ENCODE measurements around the gene DCAF15.
A peak's percentile ranks its signal among the peaks of the same experiment; 100 is the strongest.

DCAF15 gene

DNA sequence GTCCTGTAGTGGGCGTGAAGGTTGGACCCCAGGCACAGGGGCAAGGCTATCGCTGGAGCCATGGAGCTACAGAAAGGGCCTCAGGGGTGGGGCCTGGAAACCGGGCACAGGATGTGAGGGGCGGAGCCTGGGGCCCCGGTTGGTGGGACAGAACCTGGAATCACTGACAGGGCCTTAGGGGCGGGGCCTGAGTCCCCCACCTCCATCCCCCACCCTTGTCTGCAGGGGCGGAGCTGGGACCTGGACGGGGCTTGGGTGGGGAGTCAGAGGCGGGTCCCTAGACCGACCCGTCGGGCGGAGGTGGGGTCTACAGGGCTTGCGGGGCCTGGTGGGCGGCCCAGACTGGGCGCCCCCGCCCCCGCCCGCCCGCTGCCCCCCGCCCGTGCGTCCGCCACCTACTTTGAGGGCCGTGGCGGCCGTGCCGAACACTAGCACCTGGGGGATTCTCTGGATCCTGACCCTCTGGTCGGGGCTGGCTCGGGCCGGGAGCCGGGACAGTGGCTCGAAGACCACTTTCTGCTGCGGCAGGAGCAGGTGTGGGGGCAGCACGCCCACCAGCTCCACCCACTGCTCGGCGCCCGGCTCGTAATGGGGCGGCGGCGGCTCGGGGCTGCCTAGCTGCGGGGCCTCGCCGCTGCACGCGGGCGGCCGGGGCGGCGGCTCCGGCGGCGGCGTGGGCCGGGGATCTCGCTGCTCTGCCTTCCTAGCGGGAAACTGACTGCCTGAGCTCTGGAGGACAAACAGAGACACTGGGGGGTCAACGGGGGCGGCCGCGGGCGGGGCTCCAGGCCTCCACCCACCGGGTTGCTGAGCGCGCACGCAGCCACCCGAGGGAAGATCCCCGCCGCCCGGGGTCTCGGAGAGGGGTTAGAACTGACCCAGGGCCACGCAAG lies 26.3 kb downstream of the DCAF15 start:
- DNase-seq: peak; percentile 61

DNA sequence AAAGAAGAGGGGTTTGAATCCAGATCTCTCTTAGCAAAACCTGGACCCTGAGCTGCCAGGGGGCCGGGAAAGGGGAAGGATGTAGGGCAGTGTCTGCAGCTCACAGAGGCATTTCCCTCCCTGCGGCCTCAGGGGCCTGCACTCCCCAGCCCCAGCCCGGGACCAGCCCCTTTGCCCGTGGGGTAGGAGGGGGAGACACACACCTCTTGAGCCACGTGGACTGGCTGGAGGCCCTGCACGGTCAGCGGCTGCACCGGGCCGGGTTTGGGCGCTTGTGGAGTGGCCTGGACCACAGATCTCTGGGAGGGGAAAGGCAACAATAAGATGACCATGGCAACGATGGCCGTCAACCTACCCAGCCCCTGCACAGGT lies 26.9 kb downstream of the DCAF15 start:
- no peak for DNase-seq

DNA sequence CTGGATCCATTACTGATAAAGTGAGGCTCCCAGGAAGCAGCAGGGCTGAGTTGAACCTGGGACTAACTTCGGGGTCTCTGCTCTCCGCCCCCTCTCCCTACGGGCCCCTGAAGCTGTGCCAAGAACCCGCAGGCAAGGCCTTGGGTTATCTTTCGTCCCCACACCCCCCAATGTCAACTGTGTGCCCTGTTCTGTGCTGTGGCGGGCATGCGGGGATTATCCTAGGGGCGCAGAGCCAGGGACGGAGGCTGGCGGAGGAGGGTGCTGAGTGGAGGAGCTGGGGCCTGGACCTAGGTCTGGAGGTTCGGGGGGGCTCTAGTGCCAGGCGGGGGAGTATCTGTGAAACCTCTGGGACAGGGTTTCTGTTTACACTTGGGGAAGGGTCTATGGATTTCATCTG lies 27.4 kb downstream of the DCAF15 start:
- no peak for DNase-seq

DNA sequence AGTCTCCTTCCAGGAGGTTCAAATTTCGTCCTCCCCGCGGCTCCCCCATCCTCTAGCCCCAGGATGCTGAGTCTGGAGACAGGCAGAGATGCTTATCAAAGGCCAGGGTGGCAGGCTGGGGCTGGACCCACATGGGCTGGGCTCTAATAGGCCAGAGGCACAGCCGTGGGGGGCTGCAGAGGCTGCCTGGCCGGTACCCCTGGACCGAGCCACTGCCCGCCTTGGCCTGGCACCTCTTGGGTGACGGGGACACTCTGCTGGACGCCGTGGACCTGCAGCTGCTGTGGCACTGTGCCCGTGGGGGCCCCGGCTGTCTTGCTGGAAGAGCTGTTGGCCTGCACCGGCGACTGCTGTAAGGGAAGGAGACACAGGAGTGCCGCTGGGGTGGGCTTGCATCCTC lies 28.0 kb downstream of the DCAF15 start:
- DNase-seq: no peak

GRCh38 chr19:13981021-13981420 lies 28.7 kb downstream of the DCAF15 start:
- no peak for DNase-seq

DNA sequence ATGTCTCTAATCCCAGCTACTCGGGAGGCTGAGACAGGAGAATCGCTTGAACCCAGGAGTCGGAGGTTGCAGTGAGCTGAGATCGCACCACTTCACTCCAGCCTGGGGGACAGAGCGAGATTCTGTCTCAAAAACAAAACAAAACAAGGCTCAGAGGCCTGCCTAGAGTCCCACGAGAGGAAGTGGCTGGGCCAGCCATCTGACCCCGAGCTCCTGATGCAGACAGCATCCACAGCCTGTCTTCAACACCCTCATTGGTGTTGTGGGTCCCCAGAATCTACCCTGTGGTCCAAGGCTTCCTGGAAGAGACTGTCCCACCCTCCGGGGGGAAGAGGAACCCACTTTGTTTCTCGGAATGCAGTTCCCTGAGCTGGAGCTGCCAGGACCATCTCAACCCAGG lies 29.2 kb downstream of the DCAF15 start:
- DNase-seq: no peak

- DNase-seq: no peak
Measured at GRCh38 chr19:13981988-13982501, 29.7 kb downstream of the DCAF15 start.

GRCh38 chr19:13982773-13983172 lies 30.5 kb downstream of the DCAF15 start:
- DNase-seq: no peak

- DNase-seq: peak; percentile 53
Measured at GRCh38 chr19:13983213-13983889, 31.0 kb downstream of the DCAF15 start.

GRCh38 chr19:13984186-13984585 lies 31.9 kb downstream of the DCAF15 start:
- DNase-seq: no peak

DNA sequence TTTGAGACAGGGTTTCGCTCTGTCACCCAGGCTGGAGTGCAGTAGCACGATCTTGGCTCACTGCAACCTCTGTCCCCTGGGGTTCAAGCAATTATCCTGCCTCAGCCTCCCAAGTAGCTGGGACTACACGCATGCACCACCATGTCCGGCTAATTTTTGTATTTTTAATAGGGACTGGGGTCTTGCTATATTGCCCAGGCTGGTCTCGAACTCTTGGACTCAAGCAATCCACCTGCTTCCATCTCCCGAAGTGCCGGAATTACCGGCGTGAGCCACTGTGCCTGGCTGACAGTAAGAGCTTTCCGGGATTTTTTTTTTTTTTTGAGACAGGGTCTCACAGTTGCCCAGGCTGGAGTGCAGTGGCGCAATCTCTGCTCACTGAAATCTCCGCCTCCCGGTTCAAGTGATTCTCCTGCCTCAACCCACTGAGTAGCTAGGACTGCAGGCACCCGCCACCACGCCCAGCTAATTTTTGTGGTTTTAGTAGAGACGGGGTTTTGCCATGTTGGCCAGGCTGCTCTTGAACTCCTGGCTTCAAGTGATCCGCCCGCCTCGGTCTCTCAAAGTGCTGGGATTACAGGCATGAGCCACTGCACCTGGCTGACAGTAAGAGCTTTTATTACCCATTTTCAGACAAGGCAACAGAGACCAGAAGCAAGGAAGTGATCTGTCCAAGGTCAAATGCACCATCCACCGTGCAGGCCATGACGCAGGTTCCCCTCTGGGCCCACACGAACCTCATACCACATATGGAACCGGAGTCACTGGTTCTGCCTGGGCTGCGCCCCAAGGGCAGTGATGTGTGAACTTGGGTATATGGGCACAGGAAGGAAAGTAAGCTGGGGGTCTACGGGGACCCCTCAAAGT lies 32.8 kb downstream of the DCAF15 start:
- peak; percentile 56 for DNase-seq

DNA sequence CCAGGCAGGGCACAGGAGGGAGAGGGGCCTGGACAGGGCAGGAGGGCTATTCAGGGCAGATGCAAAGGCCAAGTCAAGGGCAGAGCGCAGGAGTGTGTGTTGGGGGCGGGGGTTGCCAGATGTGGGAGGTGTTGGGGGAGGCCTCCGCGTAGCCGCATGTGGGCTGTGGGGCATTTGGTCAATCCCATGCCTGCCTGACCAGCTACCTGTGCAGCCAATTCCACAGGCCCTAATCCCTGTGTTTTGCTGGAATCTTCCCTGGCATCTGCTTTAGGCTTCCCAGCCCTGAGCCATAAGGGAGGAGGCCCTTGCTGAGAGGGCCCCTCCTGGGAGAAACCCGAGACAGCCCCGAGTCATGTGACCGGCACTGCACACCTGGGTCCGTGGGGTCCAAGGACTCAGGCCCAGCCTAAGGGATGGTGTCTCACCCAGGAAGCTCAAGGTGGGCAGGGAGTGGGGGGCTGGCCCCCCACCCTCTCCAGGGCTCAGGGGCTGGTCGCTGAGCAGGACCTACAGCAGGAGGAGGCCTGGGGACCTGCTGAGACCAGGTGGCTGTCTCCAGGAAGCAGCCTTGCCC lies 33.5 kb downstream of the DCAF15 start:
- DNase-seq: no peak

- peak; percentile 99 for DNase-seq
Measured at GRCh38 chr19:13986348-13986904, 34.1 kb downstream of the DCAF15 start.

- peak; percentile 37 for DNase-seq
Measured at GRCh38 chr19:13987101-13987890, 35.0 kb downstream of the DCAF15 start.

- no peak for DNase-seq
Measured at GRCh38 chr19:13989487-13989886, 37.2 kb downstream of the DCAF15 start.

GRCh38 chr19:13990085-13990484 lies 37.8 kb downstream of the DCAF15 start:
- DNase-seq: no peak

DNA sequence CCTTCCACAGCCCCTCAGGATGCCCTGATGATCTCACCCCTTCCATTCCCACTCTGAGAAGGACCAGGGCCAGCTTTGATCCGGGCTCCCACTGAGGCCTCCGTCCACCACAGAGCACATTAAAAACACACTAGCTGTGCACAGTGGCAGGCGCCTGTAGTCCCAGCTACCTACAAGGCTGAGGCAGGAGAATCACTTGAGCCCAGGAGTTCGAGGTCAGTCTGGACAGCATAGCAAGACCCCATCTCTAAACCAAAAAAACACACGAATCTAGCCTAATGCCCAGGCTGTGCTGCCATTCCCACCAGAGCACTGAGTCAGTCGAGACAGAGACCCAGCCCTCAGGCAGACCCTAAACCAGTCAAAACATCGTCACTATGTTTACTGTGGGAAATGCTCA lies 39.7 kb downstream of the DCAF15 start:
- DNase-seq: no peak

DNA sequence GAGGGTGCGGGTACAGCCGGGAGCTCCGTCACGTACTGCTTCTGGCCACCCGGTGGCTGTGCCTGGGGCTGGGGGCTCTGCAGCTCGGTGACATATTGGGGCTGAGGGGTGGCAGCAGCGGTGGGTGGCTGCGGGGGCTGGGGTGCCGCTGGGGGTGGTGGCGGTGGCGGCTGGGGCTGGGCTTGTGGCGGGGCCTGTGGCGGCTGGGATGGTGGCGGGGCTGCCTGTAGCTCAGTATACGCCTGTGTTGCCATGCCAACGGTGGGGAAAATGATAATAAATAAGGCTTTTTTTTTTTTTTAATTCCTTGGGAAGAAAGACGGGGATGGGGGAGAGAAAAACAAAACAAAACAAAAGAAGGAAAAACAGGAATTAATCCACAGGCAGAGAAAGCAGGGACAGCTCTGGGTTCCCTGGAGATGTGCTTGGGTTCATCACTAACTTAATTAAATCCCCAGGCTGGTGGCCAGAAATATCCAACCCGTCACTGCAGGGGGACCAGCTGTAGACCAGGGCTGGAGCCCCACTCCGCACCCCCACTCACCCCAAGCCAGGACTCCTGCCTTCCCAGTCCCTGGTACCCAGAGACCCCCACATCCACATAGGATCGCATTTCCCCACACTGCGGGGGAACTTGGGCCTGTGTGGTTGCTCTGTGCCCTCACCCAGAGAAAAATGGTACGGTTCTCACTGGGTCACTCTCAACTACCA lies 41.4 kb downstream of the DCAF15 start:
- DNase-seq: no peak

DNA sequence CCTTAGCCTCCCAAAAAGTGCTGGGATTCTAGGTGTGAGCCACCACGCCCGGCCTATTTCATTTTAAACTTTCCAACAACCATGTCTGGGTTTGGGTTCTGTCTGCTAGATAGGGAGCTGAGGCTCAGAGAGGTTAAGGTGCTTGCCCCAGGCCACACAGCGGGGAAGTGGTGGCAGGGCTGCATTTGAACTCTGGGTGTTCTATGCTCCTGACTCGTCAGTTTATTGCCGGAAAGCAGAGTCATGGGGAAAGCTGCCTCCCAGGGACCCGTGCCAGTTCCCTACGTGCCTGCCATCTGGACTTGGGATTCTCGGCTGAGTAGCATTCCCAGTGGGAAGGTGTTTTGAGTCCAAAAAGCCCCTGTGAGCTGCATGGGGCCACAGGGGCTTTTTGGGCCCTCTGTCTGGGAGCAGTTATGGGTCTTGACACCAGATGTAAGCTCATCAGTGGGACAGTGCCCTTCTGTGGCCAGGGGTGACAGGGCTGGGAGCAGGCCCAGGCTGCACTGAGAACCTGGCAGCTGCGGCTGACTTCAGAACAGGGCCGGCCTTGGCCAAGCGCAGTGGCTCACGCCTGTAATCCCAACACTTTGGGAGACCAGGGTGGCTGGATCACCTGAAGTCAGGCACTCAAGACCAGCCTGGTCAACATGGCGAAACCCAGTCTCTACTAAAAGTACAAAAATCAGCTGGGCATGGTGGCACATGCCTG lies 42.9 kb downstream of the DCAF15 start:
- DNase-seq: no peak

All from CD4-positive, alpha-beta T cell treated with Interleukin-15 for 1 hour (primary cell).